Body of pancreas (tissue), 4 donors: ENCODE measurements around the gene ADK.

Source experiments
- CTCF ChIP-seq, 7 experiments: fragments of 450-650 bp in 4 of 7; fragments of 200-600 bp in 3 of 7; sonication (generic) in 3 of 7; IDR thresholded peaks; one replicate each; pipeline ENCODE4 v1.5.1; 2016 to 2019; ENCODE audit warnings: antibody characterized with exemption in 7 of 7
- POLR2A ChIP-seq, 3 donors: fragments of 450-650 bp; IDR thresholded peaks; one replicate each; pipeline ENCODE4 v1.6.1; 2016; ENCODE audit warnings: antibody characterized with exemption in 3 of 3, mild to moderate bottlenecking in 2 of 3

GRCh38 chr10:74500816-74501215, 349.8 kb downstream of the ADK start:
- TF ChIP-seq CTCF (IDR thresholded peaks at IDR 0.05) (no peak), POLR2A (IDR thresholded peaks at IDR 0.05) (no peak)
